ENCODE results near the gene ATL3. TPM values are rescaled to one million over a fixed set of nuclear protein-coding genes. Genes with fewer than 3 reads are reported as not detected.
"Not testable (repeated sequence)": the region's sequence is repeated elsewhere in the genome, so short reads cannot be mapped to it uniquely, and the experiment has no call there.

ATL3 gene
- total RNA-seq, 4 donors from 2014 or later = 64.9 to 97.2 (median 70.9) TPM

DNA sequence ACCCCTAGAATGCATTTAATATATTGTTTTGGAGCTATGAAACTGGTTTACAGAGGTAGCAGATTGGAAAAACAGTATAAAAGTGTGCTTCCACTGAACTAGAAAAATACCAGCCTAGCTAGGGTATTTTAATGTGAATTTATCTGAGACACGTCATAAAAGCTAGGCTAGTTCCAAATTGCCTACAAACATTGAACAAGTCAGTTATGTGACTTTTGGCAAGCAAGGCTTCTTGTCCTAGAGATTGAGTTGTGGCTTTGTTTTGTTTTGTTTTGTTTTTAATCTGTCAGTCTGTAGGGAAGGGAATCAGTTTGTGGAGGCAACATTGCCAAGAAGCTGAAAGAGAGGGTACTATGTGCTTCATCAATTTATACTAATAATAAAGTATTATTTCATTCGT, 34.4 kb upstream of the ATL3 start:
- WGBS, 2 donors = 31 to 40% methylated on average over 2 of the region's 2 CpGs
- intact Hi-C loops (cut with DNase I; ENCODE audit: low total_unique reads) = no loop called here
- no peak overlapping the region for H3K4me3 ChIP-seq (ENCODE audit: low read depth, poor library complexity, severe bottlenecking)
- no peak for DNase-seq (ENCODE audit: low spot score in 2 of 2)
- TF ChIP-seq, protein P1, sequence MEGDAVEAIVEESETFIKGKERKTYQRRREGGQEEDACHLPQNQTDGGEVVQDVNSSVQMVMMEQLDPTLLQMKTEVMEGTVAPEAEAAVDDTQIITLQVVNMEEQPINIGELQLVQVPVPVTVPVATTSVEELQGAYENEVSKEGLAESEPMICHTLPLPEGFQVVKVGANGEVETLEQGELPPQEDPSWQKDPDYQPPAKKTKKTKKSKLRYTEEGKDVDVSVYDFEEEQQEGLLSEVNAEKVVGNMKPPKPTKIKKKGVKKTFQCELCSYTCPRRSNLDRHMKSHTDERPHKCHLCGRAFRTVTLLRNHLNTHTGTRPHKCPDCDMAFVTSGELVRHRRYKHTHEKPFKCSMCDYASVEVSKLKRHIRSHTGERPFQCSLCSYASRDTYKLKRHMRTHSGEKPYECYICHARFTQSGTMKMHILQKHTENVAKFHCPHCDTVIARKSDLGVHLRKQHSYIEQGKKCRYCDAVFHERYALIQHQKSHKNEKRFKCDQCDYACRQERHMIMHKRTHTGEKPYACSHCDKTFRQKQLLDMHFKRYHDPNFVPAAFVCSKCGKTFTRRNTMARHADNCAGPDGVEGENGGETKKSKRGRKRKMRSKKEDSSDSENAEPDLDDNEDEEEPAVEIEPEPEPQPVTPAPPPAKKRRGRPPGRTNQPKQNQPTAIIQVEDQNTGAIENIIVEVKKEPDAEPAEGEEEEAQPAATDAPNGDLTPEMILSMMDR (IDR thresholded peaks at IDR 0.05) = no peak
- no peak for TF ChIP-seq POLR2A (IDR thresholded peaks at IDR 0.05)

DNA sequence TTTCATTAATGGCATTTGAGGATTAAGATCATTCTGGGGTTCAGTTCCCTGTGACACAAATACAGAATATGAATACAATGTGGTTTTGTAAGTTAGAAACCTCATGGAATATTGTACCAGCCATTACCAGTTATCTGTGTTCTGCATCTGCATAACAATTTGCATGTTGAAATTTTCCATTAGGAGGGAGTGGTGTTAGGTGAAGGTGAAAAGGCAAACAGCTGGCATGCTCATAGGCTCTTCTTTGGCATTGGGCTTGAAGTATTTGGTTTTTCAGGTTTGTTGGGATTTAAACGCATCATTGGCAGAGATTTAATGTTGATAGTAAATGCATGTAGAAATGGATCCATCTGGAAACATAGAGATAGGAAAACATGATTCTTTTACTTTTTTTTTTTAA, 28.7 kb upstream of the ATL3 start:
- TF ChIP-seq POLR2A (IDR thresholded peaks at IDR 0.05) = no peak
- TF ChIP-seq, protein P1 (IDR thresholded peaks at IDR 0.05) = no peak
- no peak for DNase-seq (ENCODE audit: low spot score in 2 of 2)
- WGBS, 2 donors = 49 to 64% methylated on average over 1 of the region's 1 CpG
- H3K4me3 ChIP-seq (ENCODE audit: low read depth, poor library complexity, severe bottlenecking) = no peak overlapping the region
- intact Hi-C loops (cut with DNase I; ENCODE audit: low total_unique reads) = no loop called here

DNA sequence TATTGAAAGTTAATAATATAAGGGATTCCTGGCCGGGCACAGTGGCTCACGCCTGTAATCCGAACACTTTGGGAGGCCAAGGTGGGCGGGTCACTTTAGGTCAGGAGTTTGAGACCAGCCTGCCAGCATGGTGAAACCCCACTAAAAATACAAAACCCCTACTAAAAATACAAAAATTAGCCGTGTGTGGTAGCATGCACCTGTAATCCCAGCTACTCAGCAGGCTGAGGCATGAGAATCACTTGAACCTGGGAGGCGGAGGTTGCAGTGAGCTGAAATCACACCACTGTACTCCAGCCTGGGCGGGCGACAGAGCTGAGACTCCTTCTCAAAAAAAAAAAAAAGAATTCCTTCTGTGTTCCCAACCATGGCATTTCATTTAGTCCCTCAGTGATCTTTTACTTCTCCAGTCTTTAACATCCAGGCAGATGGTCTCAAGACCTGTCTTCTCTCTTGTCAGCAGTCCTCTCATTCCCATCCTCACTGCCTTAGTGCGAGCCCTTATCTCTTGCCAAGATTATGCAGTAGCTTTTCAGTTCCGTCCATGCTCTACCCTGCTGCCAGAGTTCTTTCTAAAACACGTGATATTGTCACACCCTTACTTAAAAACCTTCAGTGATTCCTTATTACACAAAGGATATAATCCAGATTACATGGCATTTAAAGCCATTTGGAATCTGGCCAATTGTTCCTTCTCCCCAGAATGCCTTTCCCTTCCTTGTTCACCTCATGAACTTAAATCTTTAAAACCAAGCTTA, 28.0 kb upstream of the ATL3 start:
- H3K4me3 ChIP-seq (ENCODE audit: low read depth, poor library complexity, severe bottlenecking) = no peak overlapping the region
- WGBS, 2 donors = 33 to 39% methylated on average over 11 of the region's 11 CpGs
- no peak for TF ChIP-seq POLR2A (IDR thresholded peaks at IDR 0.05)
- TF ChIP-seq, protein P1 (IDR thresholded peaks at IDR 0.05) = no peak
- intact Hi-C loops (cut with DNase I; ENCODE audit: low total_unique reads) = no loop called here
- no peak for DNase-seq (ENCODE audit: low spot score in 2 of 2)

DNA sequence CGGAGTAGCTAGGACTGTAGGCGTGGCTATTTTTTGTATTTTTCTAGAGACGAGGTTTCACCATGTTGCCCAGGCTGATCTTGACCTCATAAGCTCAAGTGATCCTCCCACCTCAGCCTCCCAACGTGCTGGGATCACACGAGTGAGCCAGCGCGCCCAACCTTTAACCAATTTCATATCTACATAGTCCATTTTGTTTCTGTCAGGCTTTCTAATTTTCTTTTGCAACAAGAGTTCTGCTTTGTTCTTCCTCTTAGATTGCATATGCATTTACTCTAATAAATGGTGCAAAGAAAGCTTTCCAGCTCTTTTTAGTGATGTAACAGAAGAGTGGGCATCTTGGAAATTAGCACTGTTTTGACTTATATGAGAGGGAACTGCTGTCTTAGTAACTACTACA, 23.4 kb upstream of the ATL3 start:
- intact Hi-C loops (cut with DNase I; ENCODE audit: low total_unique reads) = no loop called here
- DNase-seq (ENCODE audit: low spot score in 2 of 2) = no peak
- 95 to 97% methylated on average over 7 of the region's 7 CpGs for WGBS, 2 donors
- no peak for TF ChIP-seq POLR2A (IDR thresholded peaks at IDR 0.05)
- TF ChIP-seq, protein P1 (IDR thresholded peaks at IDR 0.05) = no peak
- H3K4me3 ChIP-seq (ENCODE audit: low read depth, poor library complexity, severe bottlenecking) = no peak overlapping the region

DNA sequence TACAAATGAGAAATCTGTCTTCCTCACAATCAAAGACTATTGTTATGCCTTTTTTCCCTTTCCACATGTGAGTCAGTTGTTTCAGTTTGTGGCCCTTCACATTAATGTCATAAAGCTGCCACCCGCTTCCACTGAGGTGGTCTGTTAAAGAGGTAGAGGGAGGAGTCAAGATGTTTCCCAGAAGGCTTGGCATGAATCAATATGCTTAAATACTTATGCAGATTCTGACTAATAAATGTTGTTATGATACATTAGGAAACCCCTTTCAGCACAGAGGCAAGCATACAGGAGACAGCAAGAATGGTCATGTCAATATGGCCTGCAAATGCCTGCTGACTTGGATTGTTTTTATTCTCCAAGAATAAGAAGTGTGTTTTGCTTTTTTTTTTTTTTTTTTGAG, 16.7 kb upstream of the ATL3 start:
- 61 to 71% methylated on average over 1 of the region's 1 CpG for WGBS, 2 donors
- intact Hi-C loops (cut with DNase I; ENCODE audit: low total_unique reads) = no loop called here
- TF ChIP-seq, protein P1 (IDR thresholded peaks at IDR 0.05) = no peak
- no peak for TF ChIP-seq POLR2A (IDR thresholded peaks at IDR 0.05)
- H3K4me3 ChIP-seq (ENCODE audit: low read depth, poor library complexity, severe bottlenecking) = no peak overlapping the region
- DNase-seq (ENCODE audit: low spot score in 2 of 2) = no peak

DNA sequence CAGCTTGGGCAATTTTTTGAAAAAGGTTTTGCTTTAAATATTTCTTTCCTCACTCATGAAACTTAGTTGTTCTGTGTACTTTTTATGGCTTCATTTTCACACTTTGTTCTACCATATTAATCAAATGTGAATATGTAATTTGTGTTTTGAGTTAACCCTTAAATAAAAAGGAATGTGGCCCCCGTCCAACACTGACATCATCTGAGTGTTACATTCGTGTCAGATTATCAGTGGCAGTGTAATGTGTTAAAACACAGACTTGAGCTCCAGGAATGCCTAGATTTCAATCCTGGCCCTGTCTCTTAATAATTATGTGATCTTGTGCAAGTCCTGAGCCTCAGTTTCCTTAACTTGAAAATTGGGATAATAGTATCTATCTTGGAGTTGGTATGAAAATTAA, 15.8 kb upstream of the ATL3 start:
- DNase-seq (ENCODE audit: low spot score in 2 of 2) = no peak
- no peak overlapping the region for H3K4me3 ChIP-seq (ENCODE audit: low read depth, poor library complexity, severe bottlenecking)
- intact Hi-C loops (cut with DNase I; ENCODE audit: low total_unique reads) = no loop called here
- WGBS, 2 donors = 30 to 42% methylated on average over 2 of the region's 2 CpGs
- TF ChIP-seq, protein P1 (IDR thresholded peaks at IDR 0.05) = no peak
- TF ChIP-seq POLR2A (IDR thresholded peaks at IDR 0.05) = no peak

DNA sequence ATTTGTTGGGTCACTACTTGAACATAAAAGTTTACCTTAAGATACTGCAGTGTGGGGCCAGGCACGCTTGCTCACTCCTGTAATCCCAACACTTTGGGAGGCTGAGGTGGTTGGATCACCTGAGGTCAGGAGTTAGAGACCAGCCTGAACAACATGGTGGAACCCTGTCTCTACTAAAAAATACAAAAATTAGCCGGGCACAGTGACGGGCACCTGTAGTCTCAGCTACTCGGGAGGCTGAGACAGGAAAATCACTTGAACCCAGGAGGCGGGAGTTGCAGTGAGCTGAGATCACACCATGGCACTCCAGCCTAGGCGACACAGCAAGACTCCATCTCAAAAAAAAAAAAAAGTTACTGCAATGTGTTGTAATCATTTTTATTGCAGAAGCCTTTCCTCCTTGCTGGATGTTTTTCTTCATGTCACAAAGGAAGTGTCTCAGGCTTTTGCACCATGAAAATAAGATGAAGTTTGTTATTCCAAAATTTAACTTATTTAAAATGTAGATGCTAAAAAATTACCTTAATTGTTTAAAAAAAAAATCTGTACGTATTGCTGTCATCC, 14.1 kb upstream of the ATL3 start:
- WGBS, 2 donors = 76 to 84% methylated on average over 7 of the region's 7 CpGs
- intact Hi-C loops (cut with DNase I; ENCODE audit: low total_unique reads); DNase-seq (ENCODE audit: low spot score in 2 of 2); H3K4me3 ChIP-seq (ENCODE audit: low read depth, poor library complexity, severe bottlenecking): not testable (repeated sequence)

Data from lower leg skin (tissue), 4 donors.